K562 (cell line): ENCODE measurements around the gene CENPVL1. TPM values are rescaled to one million over a fixed set of nuclear protein-coding genes. Genes with fewer than 3 reads are reported as not detected.
"Not testable (repeated sequence)": the region's sequence is repeated elsewhere in the genome, so short reads cannot be mapped to it uniquely, and the experiment has no call there.

Source experiments
- ATAC-seq: fragments of 200-7000 bp; cut with Tn5 transposase; 3 replicates; pipeline ENCODE4 v1.9.1; 2020; ENCODE audit warnings: moderate library complexity
- BruUV-seq: library from RNA; stranded (reverse); fragments of 400-500 nt; replicated peaks from 2 replicates; lab custom pipeline; 2021; lab: Mats Ljungman, UMichigan
- CTCF ChIA-PET: fragments of 300-600 bp; formaldehyde crosslinking; extraction: SDS; loops from one replicate; lab custom pipeline; 2021; ENCODE audit warnings: low intra/inter-chr PET ratio; lab: Yijun Ruan, JAX
- POLR2A ChIA-PET: fragments of 300-600, 350-650 bp; sonication (Branson Sonifier 250); formaldehyde crosslinking; extraction: SDS; loops from one replicate; lab custom pipeline; 2021; ENCODE audit warnings: antibody characterized with exemption, inconsistent platforms; lab: Yijun Ruan, JAX
- DNase-seq, 4 experiments: peaks; one replicate each; pipeline versions ENCODE4 v3.0.0 to v3.0.0-alpha.2; 2011 to 2018; ENCODE audit warnings: low spot score in 3 of 4, mixed read lengths in 3 of 4; ENCODE audit errors: extremely low read depth in 1 of 4
- FAIRE-seq: peaks from 2 replicates; lab custom pipeline; 2011; peaks lifted over from hg19 to GRCh38; lab: Jason Lieb, UNC
- H2AFZ ChIP-seq: 2 replicates; pipeline ENCODE4 v1.6.0; 2011; ENCODE audit warnings: low read depth, low read length, control low read depth, inconsistent platforms
- H3K27ac ChIP-seq: fragments of 200-600 bp; 3 replicates; pipeline ENCODE4 v1.8.0; 2011; ENCODE audit warnings: low read depth, mild to moderate bottlenecking, control low read depth, inconsistent platforms, low read length, moderate library complexity, mixed read lengths; ENCODE audit errors: extremely low read depth
- H3K27me3 ChIP-seq, 2 experiments: fragments of 300-600 bp in 1 of 2; 2 replicates in 1 of 2; 3 replicates in 1 of 2; pipeline versions ENCODE4 v1.6.0 to v1.8.0; 2011; ENCODE audit warnings: inconsistent platforms in 2 of 2, low read length in 2 of 2, mild to moderate bottlenecking in 1 of 2, mixed read lengths in 1 of 2, moderate library complexity in 1 of 2; ENCODE audit not compliant: control insufficient read depth in 2 of 2, insufficient read depth in 2 of 2
- H3K36me3 ChIP-seq: fragments of 300-600 bp; 3 replicates; pipeline ENCODE4 v1.8.0; 2011; ENCODE audit warnings: mild to moderate bottlenecking, low read length, inconsistent platforms; ENCODE audit not compliant: control insufficient read depth, insufficient read depth
- H3K4me1 ChIP-seq, 2 experiments: fragments of 200-600 bp in 1 of 2; replicated peaks in 1 of 2; 2 replicates in 1 of 2; 3 replicates in 1 of 2; pipeline versions ENCODE4 v1.5.1 to v1.8.0; 2011; ENCODE audit warnings: inconsistent platforms in 2 of 2, low read length in 2 of 2, mild to moderate bottlenecking in 1 of 2, mixed read lengths in 1 of 2, moderate library complexity in 1 of 2; ENCODE audit not compliant: control insufficient read depth in 2 of 2, insufficient read depth in 2 of 2
- H3K4me2 ChIP-seq: 2 replicates; pipeline ENCODE4 v1.6.1; 2011; ENCODE audit warnings: low read length, control low read depth, inconsistent platforms, mixed read lengths; ENCODE audit not compliant: insufficient read depth
- H3K4me3 ChIP-seq: fragments of 200-600 bp; sonication (generic), shearing (Covaris generic); 2 replicates; pipeline ENCODE4 v1.5.1; 2016; ENCODE audit warnings: control low read depth, inconsistent platforms
- H3K79me2 ChIP-seq: fragments of 200-600 bp; 3 replicates; pipeline ENCODE4 v1.8.0; 2011; ENCODE audit warnings: low read length, inconsistent platforms; ENCODE audit not compliant: control insufficient read depth, insufficient read depth
- H3K9ac ChIP-seq, 2 experiments: 2 replicates each; pipeline versions ENCODE4 v1.6.0 to v1.6.1; 2011; ENCODE audit warnings: low read depth in 2 of 2, low read length in 2 of 2, control low read depth in 1 of 2, inconsistent platforms in 1 of 2, mild to moderate bottlenecking in 1 of 2, mixed read lengths in 1 of 2; ENCODE audit not compliant: insufficient read depth in 1 of 2
- H3K9me1 ChIP-seq: one replicate; pipeline ENCODE4 v1.6.0; 2011; ENCODE audit warnings: inconsistent platforms, mild to moderate bottlenecking, low read length, moderate library complexity; ENCODE audit not compliant: control insufficient read depth, insufficient read depth
- H3K9me3 ChIP-seq: replicated peaks from 2 replicates; pipeline ENCODE4 v1.5.1; 2011; ENCODE audit warnings: low read depth, low read length, inconsistent platforms; ENCODE audit not compliant: control insufficient read depth, insufficient read depth
- H4K20me1 ChIP-seq: replicated peaks from 2 replicates; pipeline ENCODE4 v1.6.1; 2011; ENCODE audit warnings: low read length, inconsistent platforms, mixed read lengths; ENCODE audit not compliant: control insufficient read depth, insufficient read depth
- ATF2 ChIP-seq: sonication (generic); formaldehyde crosslinking; IDR thresholded peaks from 2 replicates; pipeline ENCODE4 v1.8.1; 2022; ENCODE audit warnings: missing genetic modification reagents
- CBX2 ChIP-seq: fragments of 200-600 bp; sonication (generic); IDR thresholded peaks from one replicate; pipeline ENCODE4 v1.6.1; 2012; ENCODE audit warnings: mild to moderate bottlenecking, low read length, inconsistent platforms; ENCODE audit not compliant: insufficient read depth, poor library complexity, severe bottlenecking
- FOXM1 ChIP-seq, 2 experiments: fragments of 450-650 bp in 1 of 2; sonication (generic) in 1 of 2; formaldehyde crosslinking in 1 of 2; IDR thresholded peaks; 2 replicates each; pipeline versions ENCODE4 v1.6.1 to v1.9.0; 2017 to 2022; ENCODE audit warnings: low read depth in 2 of 2, mild to moderate bottlenecking in 2 of 2, missing genetic modification reagents in 1 of 2, moderate library complexity in 1 of 2
- HDAC8 ChIP-seq: fragments of 450-650 bp; IDR thresholded peaks from 2 replicates; pipeline ENCODE4 v1.6.1; 2016; ENCODE audit warnings: mild to moderate bottlenecking, missing genetic modification characterization, moderate library complexity, missing compliant biosample characterization
- ILF3 ChIP-seq: fragments of 450-650 bp; IDR thresholded peaks from 2 replicates; pipeline ENCODE4 v1.6.1; 2018; ENCODE audit warnings: antibody characterized with exemption, mild to moderate bottlenecking, moderate library complexity, borderline replicate concordance
- L3MBTL2 ChIP-seq: fragments of 450-650 bp; IDR thresholded peaks from 2 replicates; pipeline ENCODE4 v1.6.1; 2016; ENCODE audit warnings: mild to moderate bottlenecking, moderate library complexity
- NFRKB ChIP-seq: fragments of 450-650 bp; IDR thresholded peaks from 2 replicates; pipeline ENCODE4 v1.6.1; 2016; ENCODE audit warnings: low read depth
- NFYB ChIP-seq: IDR thresholded peaks from 2 replicates; pipeline ENCODE4 v1.6.1; 2011; ENCODE audit warnings: mild to moderate bottlenecking, moderate library complexity; ENCODE audit not compliant: insufficient read length; ENCODE audit errors: extremely low read depth
- NR3C1 ChIP-seq: sonication (generic); formaldehyde crosslinking; IDR thresholded peaks from 2 replicates; pipeline ENCODE4 v1.8.1; 2022; ENCODE audit warnings: missing genetic modification reagents
- SIRT6 ChIP-seq: IDR thresholded peaks from one replicate; pipeline ENCODE4 v1.6.1; 2012; ENCODE audit warnings: low read depth, mild to moderate bottlenecking, control low read depth, inconsistent platforms, low read length, moderate library complexity
- TEAD4 ChIP-seq, 2 experiments: sonication (generic) in 1 of 2; formaldehyde crosslinking in 1 of 2; IDR thresholded peaks; 2 replicates each; pipeline versions ENCODE4 v1.6.1 to v1.8.0; 2012 to 2022; ENCODE audit warnings: borderline replicate concordance in 1 of 2, inconsistent platforms in 1 of 2, low read length in 1 of 2, mild to moderate bottlenecking in 1 of 2, missing genetic modification reagents in 1 of 2
- WGBS: fragments of 100-300 bp; shearing (Covaris generic); methylation state at CpG from one replicate; pipeline ENCODE4 v1.1.6; 2016; ENCODE audit warnings: low coverage, mixed read lengths; ENCODE audit not compliant: insufficient coverage; ENCODE audit errors: missing lambda C conversion rate; 5-methylcytosine and 5-hydroxymethylcytosine counted together
- in situ Hi-C: fragments of 300-500 bp; cut with MboI; formaldehyde crosslinking; loops from 4 replicates; pipeline ENCODE4 v1.15.0; 2018; ENCODE audit warnings: inconsistent platforms, mixed read lengths
- intact Hi-C: fragments of 100-400 bp; cut with micrococcal nuclease; formaldehyde crosslinking; loops from 2 replicates; pipeline ENCODE4 v1.14.2; 2022
- polyA plus RNA-seq, 8 experiments: library from polyadenylated mRNA; depleted of rRNA in 4 of 8; stranded (reverse) in 5 of 8; unstranded in 3 of 8; fragments of >200 nt; fragmentation: Nextera tagmentation in 2 of 8; fragmentation: Illumina TruSeq in 1 of 8; extraction: Ambion mirVana in 2 of 8; extraction: Trizol in 1 of 8; gene quantifications; 2 replicates each; pipeline versions ENCODE4 v1.2.1 to v1.2.3, GENCODE V29; 2011 to 2014; ENCODE audit warnings: inconsistent platforms in 1 of 8, missing spikeins in 1 of 8
- total RNA-seq, 7 experiments: library from RNA; depleted of rRNA in 6 of 7; stranded (reverse); fragments of >200 nt in 6 of 7; fragmentation: Illumina TruSeq in 2 of 7; extraction: Trizol in 2 of 7; gene quantifications; 2 replicates each; pipeline versions ENCODE4 v1.2.1 to v1.2.3, GENCODE V29; 2011 to 2021; ENCODE audit warnings: low replicate concordance in 1 of 7

The CENPVL1 gene
- total and polyA plus RNA-seq, 9 of the 15 experiments (the other 6 are each of a cell fraction or from before 2014, with no cell fraction given), result not detected

GRCh38 chrX:51665981-51666380 lies 44.3 kb upstream of the CENPVL1 start:
- no peak overlapping the region for H3K4me3 ChIP-seq
- in situ Hi-C loops, result no loop called here
- no peaks in the 10 kb centered on the region for H3K79me2 ChIP-seq
- ChIA-PET CTCF (no interaction called here), POLR2A (no interaction called here)
- H3K9me3 ChIP-seq, result no peaks in the 10 kb centered on the region
- no TSS peak for BruUV-seq
- DNase-seq (no peak), ATAC-seq (no peak)
- H3K27ac ChIP-seq, result no peak overlapping the region
- H3K9me1 ChIP-seq, result no peaks in the 10 kb centered on the region
- no peak overlapping the region for H2AFZ ChIP-seq
- H3K4me1 ChIP-seq, result no peaks in the 10 kb centered on the region
- no peak overlapping the region for H3K9ac ChIP-seq
- H4K20me1 ChIP-seq, result no peaks in the 10 kb centered on the region
- TF ChIP-seq ATF2 (CRISPR knock-in tag) (no peak), CBX2 (no peak), NFRKB (no peak), NFYB (no peak), TEAD4 (IDR thresholded peaks at IDR 0.05; ENCODE audit: low read length) (no peak), TEAD4 (CRISPR knock-in tag; IDR thresholded peaks at IDR 0.05; ENCODE audit: borderline replicate concordance) (no peak), ILF3 (no peak), FOXM1 (IDR thresholded peaks at IDR 0.05; ENCODE audit: low read depth) (no peak), FOXM1 (CRISPR knock-in tag; IDR thresholded peaks at IDR 0.05; ENCODE audit: low read depth) (no peak), L3MBTL2 (no peak), SIRT6 (no peak), HDAC8 (tag) (no peak), NR3C1 (no peak)
- TF ChIP-seq, all 486 proteins: peak for 0
- no peak for FAIRE-seq
- H3K36me3 ChIP-seq, result no peaks in the 10 kb centered on the region
- H3K4me2 ChIP-seq, result no peak overlapping the region
- WGBS, result 3% methylated on average over 5 of the region's 5 CpGs
- no peaks in the 10 kb centered on the region for H3K27me3 ChIP-seq
- intact Hi-C loops, result no loop called here

GRCh38 chrX:51679689-51680433 lies 30.5 kb upstream of the CENPVL1 start:
- CTCF ChIA-PET, H2AFZ ChIP-seq, H3K9me3 ChIP-seq, intact Hi-C loops, POLR2A ChIA-PET, H3K36me3 ChIP-seq, H3K79me2 ChIP-seq, DNase-seq, in situ Hi-C loops, H4K20me1 ChIP-seq, H3K9ac ChIP-seq, BruUV-seq, H3K27ac ChIP-seq, H3K9me1 ChIP-seq, FAIRE-seq, H3K4me1 ChIP-seq, H3K4me2 ChIP-seq, H3K27me3 ChIP-seq, ATAC-seq, H3K4me3 ChIP-seq: not testable (repeated sequence)
- no CpG with 5 or more reads among the region's 18 CpGs for WGBS
